H1 (cell line): ENCODE data around the gene FOXL2NB. TPM values are rescaled to one million over a fixed set of nuclear protein-coding genes. Genes with fewer than 3 reads are reported as not detected.

Experiments
- CTCF ChIA-PET: fragments of 300-600 bp; sonication (Branson Sonifier 250); formaldehyde crosslinking; loops from one replicate; lab custom pipeline; 2021; ENCODE audit not compliant: partially characterized antibody; lab: Charles Lee
- POLR2A ChIA-PET: fragments of 300-600 bp; sonication (Branson Sonifier 250); formaldehyde crosslinking; loops from one replicate; lab custom pipeline; 2021; ENCODE audit warnings: inconsistent platforms; ENCODE audit not compliant: partially characterized antibody; lab: Charles Lee
- DNase-seq, 2 experiments: peaks; one replicate each; pipeline versions ENCODE4 v3.0.0 to v3.0.0-alpha.2; 2010 to 2022; ENCODE audit warnings: low spot score in 2 of 2, low read depth in 1 of 2, mixed read lengths in 1 of 2
- FAIRE-seq: peaks from 2 replicates; lab custom pipeline; 2011; peaks lifted over from hg19 to GRCh38; lab: Jason Lieb, UNC
- H2AFZ ChIP-seq: 2 replicates; pipeline ENCODE4 v1.8.1; 2012; ENCODE audit warnings: low read length, inconsistent platforms
- H2AK5ac ChIP-seq: 2 replicates; pipeline ENCODE4 v1.6.1; 2013; ENCODE audit warnings: low read depth, low read length
- H2BK120ac ChIP-seq: replicated peaks from 2 replicates; pipeline ENCODE3; 2013; ENCODE audit warnings: low read depth, low read length, inconsistent platforms
- H2BK12ac ChIP-seq: 2 replicates; pipeline ENCODE4 v1.6.1; 2013; ENCODE audit warnings: low read depth, low read length
- H2BK15ac ChIP-seq: 2 replicates; pipeline ENCODE4 v1.6.1; 2013; ENCODE audit warnings: low read length
- H2BK20ac ChIP-seq: 2 replicates; pipeline ENCODE4 v1.6.1; 2013; ENCODE audit warnings: low read length
- H2BK5ac ChIP-seq: 2 replicates; pipeline ENCODE4 v1.6.1; 2013; ENCODE audit warnings: low read depth, low read length
- H3K14ac ChIP-seq: 2 replicates; pipeline ENCODE4 v1.6.1; 2013; ENCODE audit warnings: inconsistent platforms; ENCODE audit not compliant: insufficient read length
- H3K18ac ChIP-seq: 2 replicates; pipeline ENCODE4 v1.6.1; 2013; ENCODE audit warnings: low read length; ENCODE audit errors: extremely low read depth
- H3K23ac ChIP-seq: 2 replicates; pipeline ENCODE4 v1.6.1; 2013; ENCODE audit warnings: inconsistent platforms; ENCODE audit not compliant: insufficient read length
- H3K23me2 ChIP-seq: 2 replicates; pipeline ENCODE4 v1.6.1; 2013; ENCODE audit warnings: low read depth, low read length
- H3K27ac ChIP-seq: 2 replicates; pipeline ENCODE4 v1.6.1; 2011; ENCODE audit warnings: low read depth, low read length, inconsistent platforms
- H3K27me3 ChIP-seq, 4 experiments: replicated peaks in 1 of 4; 1 replicate in 1 of 4; 2 replicates in 3 of 4; pipeline versions ENCODE4 v1.6.1 to v1.8.1; 2011 to 2013; ENCODE audit warnings: low read length in 3 of 4, mild to moderate bottlenecking in 3 of 4, inconsistent platforms in 2 of 4, mixed read lengths in 2 of 4, moderate library complexity in 1 of 4; ENCODE audit not compliant: control insufficient read depth in 3 of 4, insufficient read depth in 3 of 4; ENCODE audit errors: extremely low read depth in 1 of 4
- H3K36me3 ChIP-seq, 4 experiments: 2 replicates each; pipeline versions ENCODE4 v1.6.1 to v1.8.1; 2011 to 2013; ENCODE audit warnings: mild to moderate bottlenecking in 4 of 4, low read length in 3 of 4, moderate library complexity in 2 of 4, control low read depth in 1 of 4, inconsistent platforms in 1 of 4; ENCODE audit not compliant: insufficient read depth in 4 of 4, control insufficient read depth in 2 of 4
- H3K4ac ChIP-seq: replicated peaks from 2 replicates; pipeline ENCODE3; 2013; ENCODE audit warnings: low read length, low read depth, mixed read lengths, inconsistent platforms; ENCODE audit not compliant: insufficient read length
- H3K4me1 ChIP-seq, 4 experiments: replicated peaks in 1 of 4; 1 replicate in 1 of 4; 2 replicates in 3 of 4; pipeline versions ENCODE4 v1.6.1 to v1.8.1; 2011 to 2013; ENCODE audit warnings: low read length in 3 of 4, inconsistent platforms in 2 of 4, mixed read lengths in 1 of 4; ENCODE audit not compliant: insufficient read depth in 4 of 4, control insufficient read depth in 3 of 4
- H3K4me2 ChIP-seq, 2 experiments: 2 replicates each; pipeline versions ENCODE4 v1.6.1 to v1.8.1; 2011 to 2013; ENCODE audit warnings: low read depth in 2 of 2, low read length in 2 of 2, control low read depth in 1 of 2, inconsistent platforms in 1 of 2, mild to moderate bottlenecking in 1 of 2; ENCODE audit not compliant: insufficient read depth in 1 of 2
- H3K4me3 ChIP-seq, 4 experiments: fragments of 200-600, 300-600 bp in 1 of 4; sonication (generic), shearing (Covaris generic), sonication (Bioruptor Twin) in 1 of 4; 2 replicates each; pipeline versions ENCODE4 v1.5.1 to v1.8.1; 2011 to 2016; ENCODE audit warnings: low read length in 4 of 4, low read depth in 3 of 4, control low read depth in 2 of 4, inconsistent platforms in 2 of 4, mild to moderate bottlenecking in 2 of 4, mixed read lengths in 1 of 4, moderate library complexity in 1 of 4; ENCODE audit not compliant: insufficient read depth in 2 of 4; ENCODE audit errors: extremely low read depth in 1 of 4
- H3K56ac ChIP-seq: replicated peaks from 2 replicates; pipeline ENCODE3; 2013; ENCODE audit warnings: low read depth, mild to moderate bottlenecking, mixed read lengths, low read length, inconsistent platforms; ENCODE audit not compliant: insufficient read length
- H3K79me1 ChIP-seq: 2 replicates; pipeline ENCODE4 v1.6.1; 2013; ENCODE audit warnings: low read depth, low read length, control low read depth
- H3K79me2 ChIP-seq, 2 experiments: 2 replicates each; pipeline versions ENCODE4 v1.6.1 to v1.8.1; 2012 to 2013; ENCODE audit warnings: low read length in 2 of 2, mild to moderate bottlenecking in 2 of 2, inconsistent platforms in 1 of 2; ENCODE audit not compliant: insufficient read depth in 2 of 2, control insufficient read depth in 1 of 2
- H3K9ac ChIP-seq, 4 experiments: replicated peaks in 1 of 4; 1 replicate in 1 of 4; 2 replicates in 3 of 4; pipeline versions ENCODE4 v1.6.1 to v1.8.1; 2011 to 2013; ENCODE audit warnings: low read depth in 3 of 4, low read length in 3 of 4, control low read depth in 2 of 4, mild to moderate bottlenecking in 2 of 4, moderate library complexity in 2 of 4, inconsistent platforms in 1 of 4; ENCODE audit errors: extremely low read depth in 1 of 4
- H3K9me3 ChIP-seq, 2 experiments: 2 replicates each; pipeline versions ENCODE4 v1.6.1 to v1.8.1; 2012 to 2013; ENCODE audit warnings: mild to moderate bottlenecking in 2 of 2, moderate library complexity in 2 of 2, control low read depth in 1 of 2, inconsistent platforms in 1 of 2, low read depth in 1 of 2, low read length in 1 of 2, mixed read lengths in 1 of 2; ENCODE audit not compliant: insufficient read depth in 2 of 2
- H4K20me1 ChIP-seq, 2 experiments: replicated peaks in 1 of 2; 2 replicates each; pipeline versions ENCODE3 to v1.8.1; 2011 to 2013; ENCODE audit warnings: inconsistent platforms in 2 of 2, low read length in 2 of 2, mild to moderate bottlenecking in 1 of 2; ENCODE audit not compliant: insufficient read depth in 2 of 2, control insufficient read depth in 1 of 2
- H4K5ac ChIP-seq: 2 replicates; pipeline ENCODE4 v1.6.1; 2013; ENCODE audit warnings: low read length, low read depth, mixed read lengths, inconsistent platforms; ENCODE audit not compliant: insufficient read length
- H4K8ac ChIP-seq: 2 replicates; pipeline ENCODE4 v1.8.0; 2013; ENCODE audit warnings: mild to moderate bottlenecking, moderate library complexity, low read length, inconsistent platforms; ENCODE audit not compliant: insufficient read depth; ENCODE audit errors: extremely low read depth
- H4K91ac ChIP-seq: replicated peaks from 2 replicates; pipeline ENCODE3; 2013; ENCODE audit warnings: low read length, mixed read lengths, inconsistent platforms; ENCODE audit not compliant: insufficient read length
- ASH2L ChIP-seq: fragments of 200-600, 300-600 bp; sonication (generic); IDR thresholded peaks from one replicate; pipeline ENCODE4 v1.7.1; 2017; ENCODE audit warnings: low read length
- BCL11A ChIP-seq, 2 experiments: IDR thresholded peaks; one replicate each; pipeline ENCODE4 v1.6.1; 2011; ENCODE audit warnings: low read depth in 2 of 2, low read length in 2 of 2, mild to moderate bottlenecking in 2 of 2
- CBX5 ChIP-seq: fragments of 300-800, 300-1000 bp; sonication (generic); IDR thresholded peaks from 2 replicates; pipeline ENCODE4 v1.7.1; 2016; ENCODE audit warnings: antibody characterized with exemption, low read length, low read depth
- CBX8 ChIP-seq: fragments of 300-800, 300-1000 bp; sonication (generic); IDR thresholded peaks from 2 replicates; pipeline ENCODE4 v1.7.1; 2016; ENCODE audit warnings: low read depth, low read length, borderline replicate concordance
- CREB1 ChIP-seq: IDR thresholded peaks from 2 replicates; pipeline ENCODE4 v1.6.1; 2012; ENCODE audit warnings: inconsistent platforms
- RNF2 ChIP-seq: fragments of 200-900, 300-1000 bp; sonication (generic); IDR thresholded peaks from 2 replicates; pipeline ENCODE4 v1.7.1; 2016; ENCODE audit warnings: borderline replicate concordance, low read depth, mild to moderate bottlenecking, antibody characterized with exemption, low read length; ENCODE audit not compliant: poor library complexity, severe bottlenecking; ENCODE audit errors: missing control alignments
- SIX5 ChIP-seq: IDR thresholded peaks from 2 replicates; pipeline ENCODE4 v1.6.1; 2011; ENCODE audit warnings: mild to moderate bottlenecking, low read depth, low read length
- SP2 ChIP-seq: IDR thresholded peaks from 2 replicates; pipeline ENCODE4 v1.6.1; 2012; ENCODE audit warnings: mild to moderate bottlenecking, low read length, inconsistent platforms
- SRF ChIP-seq: IDR thresholded peaks from 2 replicates; pipeline ENCODE4 v1.6.1; 2011; ENCODE audit warnings: mild to moderate bottlenecking, low read depth, low read length, moderate library complexity
- WGBS, 2 experiments: shearing (Covaris generic) in 1 of 2; methylation state at CpG; one replicate each; pipeline versions ENCODE4 v1.1.6 to v1.1.7; 2013 to 2015; ENCODE audit warnings: low lambda C conversion rate in 2 of 2, mixed read lengths in 2 of 2, inconsistent platforms in 1 of 2, low coverage in 1 of 2, missing lambda C conversion rate in 1 of 2; ENCODE audit not compliant: insufficient replicate concordance in 2 of 2, insufficient coverage in 1 of 2, insufficient read length in 1 of 2; ENCODE audit errors: extremely low coverage in 1 of 2, missing lambda C conversion rate in 1 of 2; 5-methylcytosine and 5-hydroxymethylcytosine counted together
- polyA plus RNA-seq, 7 experiments: library from polyadenylated mRNA; depleted of rRNA in 3 of 7; stranded (reverse) in 5 of 7; unstranded in 2 of 7; fragments of >200 nt in 5 of 7; fragments of 200-250 nt in 2 of 7; gene quantifications; 1 replicate in 5 of 7; 2 replicates in 1 of 7; 4 replicates in 1 of 7; pipeline versions ENCODE4 v1.2.1 to v1.2.3, GENCODE V29; 2011 to 2013; ENCODE audit warnings: missing spikeins in 2 of 7, mixed read lengths in 2 of 7
- total RNA-seq: library from RNA; stranded (reverse); fragmentation: NEBNext Ultra II Directional; extraction: Animal tissue kit (Norgen Biotek cat#: 25700); gene quantifications from 2 replicates; pipeline ENCODE4 v1.2.1, GENCODE V29; 2021

FOXL2NB gene
- total and polyA plus RNA-seq, 2 of the 8 experiments (the other 6 are each of a cell fraction or from before 2014, with no cell fraction given), result 5.4 to 7.3 TPM

- ChIA-PET CTCF (interaction anchor here (0.6 to 15.6 kb wide), 7 partner anchors 8 to 245 kb away, joined by 3 to 223 read pairs (median 11); no protein-coding TSS in a partner anchor), POLR2A (interaction anchor here (0.6 to 1.6 kb wide), 3 partner anchors 10 to 14 kb away, joined by 3 to 6 read pairs (median 5); no protein-coding TSS in a partner anchor)
- H4K20me1 ChIP-seq, result peaks cover 4 to 24% of the 10 kb centered on the region in 2 experiments
- H3K4me1 ChIP-seq, result peaks cover 3 to 31% (median 16%) of the 10 kb centered on the region in 4 experiments
- H3K23ac ChIP-seq, result no peak overlapping the region
- H3K79me2 ChIP-seq, result no peaks in the 10 kb centered on the region
- peak overlapping the region in 1 of 4 experiments; percentile 54; a peak in 4 of 8 replicates for H3K4me3 ChIP-seq
- 10% methylated on average over 25 of the region's 25 CpGs; no CpG with 5 or more reads in 1 of the 2 experiments for WGBS, 2 experiments
- peaks cover 22% of the 10 kb centered on the region; the same call in 1 of the 2 replicates for H3K23me2 ChIP-seq
- no peak overlapping the region; the same call in 1 of the 2 replicates for H3K18ac ChIP-seq
- H3K14ac ChIP-seq, result no peak overlapping the region
- no peak overlapping the region for H3K9ac ChIP-seq
- no peak overlapping the region for H2BK120ac ChIP-seq
- no peak overlapping the region for H3K27ac ChIP-seq
- H3K9me3 ChIP-seq, result no peaks in the 10 kb centered on the region; a peak in 1 of 4 replicates
- no peak overlapping the region for H4K91ac ChIP-seq
- DNase-seq (no peak), FAIRE-seq (no peak)
- no peaks in the 10 kb centered on the region for H3K79me1 ChIP-seq
- H3K27me3 ChIP-seq, result peaks cover 86 to 100% (median 95%) of the 10 kb centered on the region in 4 experiments
- no peak overlapping the region for H2AK5ac ChIP-seq
- H3K56ac ChIP-seq, result no peak overlapping the region
- no peak overlapping the region for H2AFZ ChIP-seq
- H4K5ac ChIP-seq, result no peak overlapping the region
- H2BK5ac ChIP-seq, result no peak overlapping the region
- peak overlapping the region; percentile 73 to 84; a peak in 3 of 4 replicates for H3K4me2 ChIP-seq
- H3K36me3 ChIP-seq, result peaks cover 0 to 4% (median 0%) of the 10 kb centered on the region in 4 experiments; a peak in 1 of 8 replicates
- H2BK12ac ChIP-seq, result peak overlapping the region; percentile 70; the same call in 1 of the 2 replicates
- no peak overlapping the region for H3K4ac ChIP-seq
- H2BK20ac ChIP-seq, result 0 out of 2 replicates have a peak overlapping the region, but pooled peaks have one; percentile 75
- H4K8ac ChIP-seq, result no peak overlapping the region
- H2BK15ac ChIP-seq, result 0 out of 2 replicates have a peak overlapping the region, but pooled peaks have one; percentile 1
- peak; percentile 57 for TF ChIP-seq RNF2
- no peak for TF ChIP-seq SRF
- no peak for TF ChIP-seq CBX5
- TF ChIP-seq ASH2L, result peak; percentile 20
- peak; percentile 95; the same call in 1 of the 2 replicates for TF ChIP-seq CBX8
- no peak for TF ChIP-seq BCL11A (IDR thresholded peaks at IDR 0.05; ENCODE audit: low read depth in 2 of 2, low read length in 2 of 2)
- no peak for TF ChIP-seq SP2
- no peak for TF ChIP-seq CREB1
- TF ChIP-seq SIX5, result no peak
Observed at GRCh38 chr3:138942861-138943623, 4.0 kb upstream of the FOXL2NB start.
